Activated CD8-positive, alpha-beta memory T cell treated with anti-CD3 and anti-CD28 coated beads, Interleukin-2, amount 10 ng/mL, durations not matched to agents 7 days and 5 days (primary cell): Measurements from ENCODE around the gene IL20RB. TPM values are rescaled to one million over a fixed set of nuclear protein-coding genes. Genes with fewer than 3 reads are reported as not detected.

ENCODE experiments used
- ATAC-seq: fragments of 150-1000 bp; cut with Tn5 transposase; one replicate; pipeline ENCODE4 v1.10.0; 2021; ENCODE audit warnings: moderate library complexity
- CTCF ChIA-PET: fragments of 350-600 bp; sonication (Branson Sonifier 250); formaldehyde crosslinking; loops from one replicate; lab custom pipeline; 2021; ENCODE audit warnings: antibody characterized with exemption; lab: Charles Lee
- DNase-seq: peaks from one replicate; pipeline ENCODE4 v3.0.0-alpha.2; 2020
- H3K27ac Mint-ChIP-seq: one replicate; pipeline ENCODE4 v1.8.0; 2021; ENCODE audit warnings: mild to moderate bottlenecking, mixed read lengths
- H3K27me3 Mint-ChIP-seq: one replicate; pipeline ENCODE4 v1.8.0; 2021; ENCODE audit warnings: mixed read lengths
- H3K36me3 Mint-ChIP-seq: one replicate; pipeline ENCODE4 v1.8.0; 2021; ENCODE audit warnings: mild to moderate bottlenecking, mixed read lengths
- H3K4me1 Mint-ChIP-seq: one replicate; pipeline ENCODE4 v1.8.0; 2021; ENCODE audit warnings: mixed read lengths
- H3K4me3 Mint-ChIP-seq: one replicate; pipeline ENCODE4 v1.8.0; 2021; ENCODE audit warnings: mild to moderate bottlenecking, moderate library complexity, mixed read lengths
- H3K9me3 Mint-ChIP-seq: one replicate; pipeline ENCODE4 v1.8.0; 2022; ENCODE audit warnings: low read depth, mixed read lengths
- total RNA-seq, 2 experiments: library from RNA; stranded (reverse); gene quantifications; one replicate each; pipeline ENCODE4 v1.2.3, GENCODE V29; 2021

IL20RB gene
- total RNA-seq, 2 experiments from 2014 or later, result 1.5 to 1.7 TPM

GRCh38 chr3:137039570-137039969, 81.8 kb downstream of the IL20RB start:
- DNase-seq (no peak), ATAC-seq (no peak)
- Mint-ChIP-seq H3K27me3 (no peaks in the 10 kb centered on the region), H3K9me3 (no peaks in the 10 kb centered on the region), H3K36me3 (no peaks in the 10 kb centered on the region), H3K27ac (no peak overlapping the region), H3K4me3 (no peak overlapping the region), H3K4me1 (no peaks in the 10 kb centered on the region)
- CTCF ChIA-PET, result no interaction called here

- CTCF ChIA-PET, result interaction anchor here (1.7 kb wide), 1 partner anchor 9 kb away, joined by 5 read pairs; no protein-coding TSS in a partner anchor
- no peak for DNase-seq
Measured at GRCh38 chr3:137041251-137041650, 83.5 kb downstream of the IL20RB start.

GRCh38 chr3:137041686-137042085, 83.9 kb downstream of the IL20RB start:
- Mint-ChIP-seq H3K27ac (no peak overlapping the region), H3K4me1 (no peaks in the 10 kb centered on the region), H3K9me3 (no peaks in the 10 kb centered on the region), H3K36me3 (no peaks in the 10 kb centered on the region), H3K4me3 (no peak overlapping the region), H3K27me3 (peaks cover 3% of the 10 kb centered on the region)
- CTCF ChIA-PET, result interaction anchor here (1.7 kb wide), 1 partner anchor 9 kb away, joined by 5 read pairs; no protein-coding TSS in a partner anchor
- ATAC-seq (no peak), DNase-seq (no peak)

More at GRCh38 chr3:137041251-137041650, 83.5 kb downstream of the IL20RB start:
- Mint-ChIP-seq H3K36me3 (no peaks in the 10 kb centered on the region), H3K27me3 (no peaks in the 10 kb centered on the region), H3K27ac (no peak overlapping the region), H3K4me3 (no peak overlapping the region), H3K9me3 (no peaks in the 10 kb centered on the region), H3K4me1 (no peaks in the 10 kb centered on the region)
- ATAC-seq, result no peak

- DNase-seq, result no peak
- ATAC-seq, result no peak
- H3K27me3 Mint-ChIP-seq, result peaks cover 7% of the 10 kb centered on the region
- H3K4me1 Mint-ChIP-seq, result no peaks in the 10 kb centered on the region
- H3K36me3 Mint-ChIP-seq, result no peaks in the 10 kb centered on the region
- no peaks in the 10 kb centered on the region for H3K9me3 Mint-ChIP-seq
- CTCF ChIA-PET, result interaction anchor here (1.1 kb wide), 1 partner anchor 14 kb away, joined by 3 read pairs; no protein-coding TSS in a partner anchor
- no peak overlapping the region for H3K4me3 Mint-ChIP-seq
- no peak overlapping the region for H3K27ac Mint-ChIP-seq
Measured at GRCh38 chr3:137046747-137047146, 89.0 kb downstream of the IL20RB start.

- CTCF ChIA-PET, result interaction anchor here (1.1 kb wide), 1 partner anchor 15 kb away, joined by 3 read pairs; no protein-coding TSS in a partner anchor
- H3K9me3 Mint-ChIP-seq, result no peaks in the 10 kb centered on the region
- no peak overlapping the region for H3K27ac Mint-ChIP-seq
- H3K4me3 Mint-ChIP-seq, result no peak overlapping the region
- H3K4me1 Mint-ChIP-seq, result no peaks in the 10 kb centered on the region
- ATAC-seq (no peak), DNase-seq (no peak)
- peaks cover 7% of the 10 kb centered on the region for H3K27me3 Mint-ChIP-seq
- no peaks in the 10 kb centered on the region for H3K36me3 Mint-ChIP-seq
Measured at GRCh38 chr3:137047240-137047639, 89.5 kb downstream of the IL20RB start.

- no peak overlapping the region for H3K4me3 Mint-ChIP-seq
- no peaks in the 10 kb centered on the region for H3K4me1 Mint-ChIP-seq
- DNase-seq, result no peak
- H3K36me3 Mint-ChIP-seq, result no peaks in the 10 kb centered on the region
- ATAC-seq, result no peak
- no peak overlapping the region for H3K27ac Mint-ChIP-seq
- CTCF ChIA-PET, result no interaction called here
- H3K9me3 Mint-ChIP-seq, result no peaks in the 10 kb centered on the region
- H3K27me3 Mint-ChIP-seq, result peaks cover 7% of the 10 kb centered on the region
Measured at GRCh38 chr3:137050281-137050680, 92.5 kb downstream of the IL20RB start.

GRCh38 chr3:137052298-137052697, 94.5 kb downstream of the IL20RB start:
- ATAC-seq, result no peak
- H3K27ac Mint-ChIP-seq, result no peak overlapping the region
- H3K9me3 Mint-ChIP-seq, result no peaks in the 10 kb centered on the region
- no peak overlapping the region for H3K4me3 Mint-ChIP-seq
- H3K4me1 Mint-ChIP-seq, result no peaks in the 10 kb centered on the region
- CTCF ChIA-PET, result interaction anchor here (1.4 kb wide), 1 partner anchor 20 kb away, joined by 3 read pairs; no protein-coding TSS in a partner anchor
- no peaks in the 10 kb centered on the region for H3K36me3 Mint-ChIP-seq
- H3K27me3 Mint-ChIP-seq, result peaks cover 9% of the 10 kb centered on the region
- no peak for DNase-seq

Other genes starting within 250 kb of the IL20RB start
- 10 to 100 TPM; 41.2 to 44.8 TPM for gene STAG1, start 205.6 kb upstream of the IL20RB start, total RNA-seq
- gene SLC35G2, start 138.9 kb upstream of the IL20RB start, total RNA-seq, result 1 to 10 TPM; 1.1 to 1.6 TPM
- 10 to 100 TPM; 37.1 to 37.4 TPM for gene NCK1, start 95.8 kb upstream of the IL20RB start, total RNA-seq